IPS DF 19.7 (cell line): ENCODE data around the gene SAMD7.

Experiments used
- DNase-seq: peaks from one replicate; pipeline ENCODE4 v3.0.0-alpha.2; 2013; ENCODE audit warnings: low read depth, low spot score

The SAMD7 gene

GRCh38 chr3:169966428-169966950, 55.1 kb downstream of the SAMD7 start, which contains the start of gene SEC62:
Gene SEC62 (plus strand): TSS chr3:169966807. CDS start chr3:169966823, 16 bp downstream.
- peak; percentile 60 for DNase-seq

GRCh38 chr3:169966951-169967915, 55.9 kb downstream of the SAMD7 start:
- no peak for DNase-seq

GRCh38 chr3:169968224-169968885, 57.0 kb downstream of the SAMD7 start:
- DNase-seq: no peak

- DNase-seq: no peak
These were observed 58.1 kb downstream of the SAMD7 start for GRCh38 chr3:169969174-169970095.

GRCh38 chr3:169970847-169971246, 59.5 kb downstream of the SAMD7 start:
- no peak for DNase-seq

- no peak for DNase-seq
These were observed 60.1 kb downstream of the SAMD7 start for GRCh38 chr3:169971522-169971921.

GRCh38 chr3:169980055-169980454, 68.7 kb downstream of the SAMD7 start:
- DNase-seq: no peak

GRCh38 chr3:169984292-169984691, 72.9 kb downstream of the SAMD7 start:
- no peak for DNase-seq
